Suprapubic skin (tissue), 4 donors: ENCODE measurements around the gene SEMA3G. TPM values are rescaled to one million over a fixed set of nuclear protein-coding genes. Genes with fewer than 3 reads are reported as not detected.
A peak's percentile ranks its signal among the peaks of the same experiment; 100 is the strongest.

ENCODE experiments used
- DNase-seq, 2 donors: peaks; one replicate each; pipeline ENCODE4 v3.0.0-alpha.2; 2019; ENCODE audit warnings: low spot score in 2 of 2
- H3K27ac ChIP-seq: fragments of 200-600 bp; sonication (generic); one replicate; pipeline ENCODE4 v1.5.1; 2019
- H3K27me3 ChIP-seq: fragments of 200-600 bp; sonication (generic); one replicate; pipeline ENCODE4 v1.5.1; 2019
- H3K36me3 ChIP-seq: fragments of 200-600 bp; sonication (generic); one replicate; pipeline ENCODE4 v1.5.1; 2019
- H3K4me1 ChIP-seq: fragments of 200-600 bp; sonication (generic); one replicate; pipeline ENCODE4 v1.5.1; 2019
- H3K4me3 ChIP-seq: fragments of 200-600 bp; sonication (generic); one replicate; pipeline ENCODE4 v1.5.1; 2019; ENCODE audit warnings: mild to moderate bottlenecking
- H3K9me3 ChIP-seq: fragments of 200-600 bp; sonication (generic); one replicate; pipeline ENCODE4 v1.5.1; 2019
- EP300 ChIP-seq: sonication (generic); formaldehyde crosslinking; IDR thresholded peaks from one replicate; pipeline ENCODE4 v1.6.1; 2017; ENCODE audit warnings: antibody characterized with exemption
- POLR2A ChIP-seq, 2 donors: fragments of 450-650 bp; IDR thresholded peaks; one replicate each; pipeline ENCODE4 v1.6.1; 2017; ENCODE audit warnings: antibody characterized with exemption in 2 of 2, mild to moderate bottlenecking in 2 of 2, moderate library complexity in 2 of 2
- POLR2AphosphoS5 ChIP-seq, 3 donors: sonication (generic); formaldehyde crosslinking; IDR thresholded peaks; one replicate each; pipeline ENCODE4 v1.6.1; 2017; ENCODE audit warnings: antibody characterized with exemption in 3 of 3
- WGBS: methylation state at CpG from one replicate; pipeline ENCODE4 v1.1.5; 2018; 5-methylcytosine and 5-hydroxymethylcytosine counted together
- total RNA-seq, 4 donors: library from RNA; depleted of rRNA; stranded (reverse); fragments of >200 nt; gene quantifications; one replicate each; pipeline ENCODE4 v1.1.0, GENCODE V29; 2016
- TF ChIP-seq, protein P1 (sequence below), 2 donors: fragments of 200-600 bp in 1 of 2; fragments of 450-650 bp in 1 of 2; sonication (generic) in 1 of 2; IDR thresholded peaks; one replicate each; pipeline ENCODE4 v1.5.1; 2016 to 2019; ENCODE audit warnings: antibody characterized with exemption in 2 of 2, mild to moderate bottlenecking in 1 of 2, moderate library complexity in 1 of 2

The SEMA3G gene
- total RNA-seq, 4 donors from 2014 or later, result 14.4 to 44.0 (median 26.5) TPM

DNA sequence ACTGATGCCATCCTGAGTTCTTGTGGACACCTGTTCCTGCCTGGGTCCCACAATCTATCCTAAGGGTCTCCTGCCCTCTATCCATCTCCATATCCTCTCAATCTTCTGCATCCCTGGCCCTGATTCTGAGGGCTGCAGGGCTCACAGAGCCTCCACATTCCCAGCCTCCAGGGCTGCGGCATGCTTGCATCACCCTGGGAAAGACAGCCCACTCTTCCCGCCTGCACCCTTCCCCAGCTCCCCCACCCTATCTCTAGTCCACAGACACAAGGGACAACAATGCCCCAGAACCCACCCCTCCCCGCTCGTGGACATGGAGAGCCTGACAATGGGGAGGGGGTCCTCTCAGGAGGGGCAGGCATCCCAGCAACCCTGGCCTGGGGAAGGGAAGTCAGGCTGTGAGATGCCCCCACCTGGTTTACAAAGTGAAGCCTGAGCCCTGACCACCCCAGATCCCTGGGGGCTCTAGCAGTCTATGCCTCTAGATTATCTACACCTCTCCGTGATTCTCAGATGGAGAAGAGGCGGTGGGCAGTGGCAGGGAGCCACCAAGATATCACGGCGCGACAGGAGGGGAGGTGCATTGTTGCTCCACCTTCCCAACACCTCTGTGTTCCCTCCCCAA lies 10.3 kb downstream of the SEMA3G start:
- H3K4me1 ChIP-seq, result peaks cover 68% of the 10 kb centered on the region
- WGBS, result 95% methylated on average over 9 of the region's 9 CpGs
- H3K9me3 ChIP-seq, result no peaks in the 10 kb centered on the region
- H3K27me3 ChIP-seq, result no peaks in the 10 kb centered on the region
- TF ChIP-seq POLR2A (IDR thresholded peaks at IDR 0.05) (no peak), EP300 (no peak), POLR2AphosphoS5 (IDR thresholded peaks at IDR 0.05) (no peak)
- TF ChIP-seq, protein P1, sequence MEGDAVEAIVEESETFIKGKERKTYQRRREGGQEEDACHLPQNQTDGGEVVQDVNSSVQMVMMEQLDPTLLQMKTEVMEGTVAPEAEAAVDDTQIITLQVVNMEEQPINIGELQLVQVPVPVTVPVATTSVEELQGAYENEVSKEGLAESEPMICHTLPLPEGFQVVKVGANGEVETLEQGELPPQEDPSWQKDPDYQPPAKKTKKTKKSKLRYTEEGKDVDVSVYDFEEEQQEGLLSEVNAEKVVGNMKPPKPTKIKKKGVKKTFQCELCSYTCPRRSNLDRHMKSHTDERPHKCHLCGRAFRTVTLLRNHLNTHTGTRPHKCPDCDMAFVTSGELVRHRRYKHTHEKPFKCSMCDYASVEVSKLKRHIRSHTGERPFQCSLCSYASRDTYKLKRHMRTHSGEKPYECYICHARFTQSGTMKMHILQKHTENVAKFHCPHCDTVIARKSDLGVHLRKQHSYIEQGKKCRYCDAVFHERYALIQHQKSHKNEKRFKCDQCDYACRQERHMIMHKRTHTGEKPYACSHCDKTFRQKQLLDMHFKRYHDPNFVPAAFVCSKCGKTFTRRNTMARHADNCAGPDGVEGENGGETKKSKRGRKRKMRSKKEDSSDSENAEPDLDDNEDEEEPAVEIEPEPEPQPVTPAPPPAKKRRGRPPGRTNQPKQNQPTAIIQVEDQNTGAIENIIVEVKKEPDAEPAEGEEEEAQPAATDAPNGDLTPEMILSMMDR (IDR thresholded peaks at IDR 0.05), result no peak
- H3K27ac ChIP-seq, result peak overlapping the region; percentile 25
- DNase-seq, result no peak
- no peaks in the 10 kb centered on the region for H3K36me3 ChIP-seq
- no peak overlapping the region for H3K4me3 ChIP-seq

GRCh38 chr3:52433996-52434479 lies 10.9 kb downstream of the SEMA3G start:
- Histone ChIP-seq H3K27me3 (no peaks in the 10 kb centered on the region), H3K9me3 (no peaks in the 10 kb centered on the region), H3K36me3 (no peaks in the 10 kb centered on the region), H3K27ac (peak overlapping the region; percentile 60), H3K4me1 (peaks cover 73% of the 10 kb centered on the region), H3K4me3 (no peak overlapping the region)
- TF ChIP-seq, protein P1 (IDR thresholded peaks at IDR 0.05), result no peak
- TF ChIP-seq POLR2AphosphoS5 (IDR thresholded peaks at IDR 0.05), result no peak
- no peak for TF ChIP-seq EP300
- TF ChIP-seq POLR2A (IDR thresholded peaks at IDR 0.05), result no peak
- WGBS, result 64% methylated on average over 6 of the region's 6 CpGs
- DNase-seq, result no peak

- no peaks in the 10 kb centered on the region for H3K9me3 ChIP-seq
These were observed 11.4 kb downstream of the SEMA3G start for GRCh38 chr3:52433328-52433995.

GRCh38 chr3:52432691-52433141 lies 12.2 kb downstream of the SEMA3G start:
- H3K27ac ChIP-seq, result peak overlapping the region; percentile 60
- TF ChIP-seq POLR2A (IDR thresholded peaks at IDR 0.05) (no peak), POLR2AphosphoS5 (IDR thresholded peaks at IDR 0.05) (no peak), EP300 (no peak)
- TF ChIP-seq, protein P1 (IDR thresholded peaks at IDR 0.05), result no peak
- no peaks in the 10 kb centered on the region for H3K27me3 ChIP-seq
- peak in 1 of 2 donors; percentile 64 for DNase-seq
- no peaks in the 10 kb centered on the region for H3K9me3 ChIP-seq
- no peak overlapping the region for H3K4me3 ChIP-seq
- peaks cover 68% of the 10 kb centered on the region for H3K4me1 ChIP-seq
- H3K36me3 ChIP-seq, result no peaks in the 10 kb centered on the region
- WGBS, result 56% methylated on average over 4 of the region's 4 CpGs

More at GRCh38 chr3:52433328-52433995, 11.4 kb downstream of the SEMA3G start:
- Histone ChIP-seq H3K4me3 (no peak overlapping the region), H3K4me1 (peaks cover 76% of the 10 kb centered on the region), H3K27ac (peak overlapping the region; percentile 60), H3K36me3 (no peaks in the 10 kb centered on the region), H3K27me3 (no peaks in the 10 kb centered on the region)
- 52% methylated on average over 10 of the region's 10 CpGs for WGBS
- peak in 1 of 2 donors; percentile 53 for DNase-seq
- TF ChIP-seq, protein P1 (IDR thresholded peaks at IDR 0.05), result no peak

- no peak overlapping the region for H3K4me3 ChIP-seq
- H3K4me1 ChIP-seq, result peaks cover 63% of the 10 kb centered on the region
- H3K27ac ChIP-seq, result peak overlapping the region; percentile 15
- TF ChIP-seq EP300, result no peak
- TF ChIP-seq, protein P1 (IDR thresholded peaks at IDR 0.05), result no peak
- TF ChIP-seq POLR2AphosphoS5 (IDR thresholded peaks at IDR 0.05), result no peak
- no peak for TF ChIP-seq POLR2A (IDR thresholded peaks at IDR 0.05)
- H3K36me3 ChIP-seq, result no peaks in the 10 kb centered on the region
- WGBS, result 69% methylated on average over 6 of the region's 6 CpGs
- no peak for DNase-seq
- H3K27me3 ChIP-seq, result no peaks in the 10 kb centered on the region
- no peaks in the 10 kb centered on the region for H3K9me3 ChIP-seq
These were observed 12.7 kb downstream of the SEMA3G start for GRCh38 chr3:52432225-52432624.
